HG02852 (cell line): ENCODE results near the gene TTYH2.

Experiments
- ATAC-seq: cut with Tn5 transposase; IDR thresholded peaks from one replicate; pipeline ENCODE4 v1.9.1; 2021; ENCODE audit warnings: mild to moderate bottlenecking, moderate library complexity; ENCODE audit not compliant: unreplicated experiment

TTYH2 gene

DNA sequence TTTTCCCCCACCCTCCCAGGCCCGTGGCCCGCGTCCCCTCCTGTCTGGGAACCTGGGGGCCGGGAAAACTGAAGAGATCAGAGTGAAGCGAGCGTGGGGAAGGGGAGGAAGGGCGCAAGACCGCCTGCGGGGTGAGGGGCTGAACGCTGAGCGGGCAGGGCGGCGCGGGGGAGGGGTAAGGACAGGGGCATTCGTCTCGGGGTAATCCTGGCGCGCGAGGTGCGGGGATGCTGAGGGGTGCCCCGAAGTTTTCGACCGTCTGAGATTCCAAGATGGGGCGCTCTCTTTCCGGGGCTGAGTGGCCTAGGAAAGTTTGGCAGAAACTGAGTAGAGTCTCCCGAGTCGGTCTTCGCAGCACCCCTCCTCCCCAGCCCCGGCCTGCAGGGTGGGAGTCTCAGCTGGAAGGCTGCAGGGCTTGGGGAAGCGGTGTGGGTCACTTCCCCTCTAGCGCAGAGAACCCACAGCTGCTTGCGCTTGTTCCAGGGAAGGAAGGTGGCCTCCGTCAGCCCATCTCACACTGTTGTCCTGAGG, 555 bp downstream of the TTYH2 start:
- no peak for ATAC-seq

DNA sequence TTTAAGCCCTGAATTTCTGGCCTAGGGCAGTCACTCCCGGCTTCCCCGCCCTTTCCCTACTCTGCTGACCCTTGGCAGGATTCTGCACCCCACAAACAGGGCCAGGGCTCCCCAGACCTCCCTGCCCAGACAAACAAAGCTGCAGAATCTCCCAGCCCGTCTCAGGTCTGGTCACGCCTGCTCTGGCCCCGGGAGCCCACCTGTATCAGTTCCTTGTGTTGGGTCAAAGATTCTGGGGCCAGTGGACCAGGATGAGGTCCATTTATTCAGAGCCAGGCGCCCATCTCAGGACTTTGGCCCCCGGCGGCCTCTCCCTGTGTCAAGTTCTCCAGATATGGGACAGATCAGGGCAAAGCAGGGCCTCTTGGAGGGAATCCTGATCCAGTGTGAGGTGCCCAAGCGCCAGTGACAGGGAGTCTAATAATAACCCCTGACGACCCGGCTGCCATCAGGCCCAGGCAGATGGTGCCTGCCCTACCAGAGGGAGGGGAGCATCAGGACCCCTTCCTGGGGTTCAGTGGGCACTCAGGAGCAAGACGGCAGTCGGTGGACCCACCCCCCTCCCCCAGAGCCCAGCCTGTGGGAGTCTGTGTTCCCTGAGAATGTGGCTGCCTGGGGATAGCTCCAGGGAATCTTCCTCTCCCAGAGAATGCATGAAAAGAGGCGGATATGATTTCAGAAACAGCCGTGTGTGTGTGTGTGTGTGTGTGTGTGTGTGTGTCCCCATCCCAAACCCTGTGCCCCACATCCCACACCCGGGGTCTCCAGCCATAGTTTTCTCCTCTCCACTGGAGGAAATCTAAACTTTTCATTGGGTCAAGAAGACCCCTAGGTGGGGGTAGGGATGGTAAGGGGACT, 1.3 kb downstream of the TTYH2 start:
- no peak for ATAC-seq

DNA sequence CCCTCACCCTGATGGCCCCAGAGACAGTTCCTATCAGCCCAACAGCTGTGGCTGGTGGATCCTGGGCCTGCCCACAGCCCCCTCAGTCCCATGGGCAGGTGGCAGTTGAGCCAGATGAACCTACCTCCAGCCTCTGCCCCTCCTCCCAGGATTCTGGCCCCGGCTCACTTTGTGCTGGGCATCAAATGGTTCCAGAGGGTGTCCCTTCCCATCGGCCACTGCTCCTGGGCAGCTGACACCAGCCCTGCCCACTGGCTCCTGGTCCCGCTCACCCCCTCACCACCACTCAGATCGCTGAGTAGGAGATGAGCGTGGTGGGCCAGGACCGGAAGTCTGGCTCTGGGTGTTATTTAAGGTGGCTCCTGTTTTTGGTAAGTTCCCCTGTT, 2.0 kb downstream of the TTYH2 start:
- no peak for ATAC-seq

DNA sequence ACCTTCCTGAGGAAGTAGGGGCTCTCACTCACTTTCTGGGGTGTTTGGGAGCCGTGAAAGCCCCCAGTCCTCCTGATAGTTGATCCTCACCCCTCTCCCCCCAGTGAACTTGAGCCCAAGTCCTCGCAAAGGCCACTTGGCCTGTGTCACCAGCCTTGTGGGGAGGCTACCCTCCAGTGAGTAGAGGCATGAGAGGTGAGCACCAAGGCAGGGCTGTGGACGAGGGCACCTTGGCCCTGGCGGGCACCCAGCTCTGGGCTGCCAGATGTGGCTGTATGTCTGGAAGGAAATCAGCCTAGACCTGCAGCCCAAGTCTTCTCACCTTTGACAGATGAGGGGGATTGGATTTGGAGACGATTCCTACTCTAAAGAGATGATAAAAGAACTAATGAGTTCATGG, 3.1 kb downstream of the TTYH2 start:
- ATAC-seq, result no peak

DNA sequence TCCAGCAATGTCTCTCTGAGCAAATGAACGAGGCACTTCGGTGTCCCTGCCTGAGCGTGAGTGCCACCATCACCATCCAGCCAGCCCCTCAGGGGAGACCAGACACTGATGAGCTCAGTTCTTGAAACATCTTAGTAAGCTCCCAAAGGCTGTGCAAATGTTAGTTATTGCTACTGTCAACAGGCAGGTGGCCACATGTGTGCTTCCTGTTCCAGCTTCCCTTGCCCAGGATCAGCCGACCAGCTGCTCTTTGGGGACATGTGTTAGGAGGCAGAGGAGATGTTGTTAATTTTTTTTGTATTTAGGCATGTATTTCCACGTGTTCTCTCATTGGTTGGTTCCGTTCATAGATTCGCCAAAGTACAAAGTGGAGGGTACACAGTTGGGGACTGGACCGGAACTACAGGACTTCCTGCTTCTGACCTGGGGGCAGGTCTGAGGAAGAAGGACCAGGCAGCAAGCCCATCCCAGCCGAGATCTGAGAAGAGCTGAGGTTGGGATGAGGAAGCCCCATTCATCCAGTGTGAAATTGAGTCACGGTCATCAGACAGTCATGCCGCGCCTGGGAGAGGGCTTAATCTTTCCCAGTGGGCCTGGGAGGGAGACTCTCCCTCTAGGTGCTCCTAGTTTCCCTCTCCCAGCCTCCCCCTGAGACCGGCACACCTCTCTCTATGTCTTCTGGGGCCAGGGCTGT, 3.8 kb downstream of the TTYH2 start:
- no peak for ATAC-seq

DNA sequence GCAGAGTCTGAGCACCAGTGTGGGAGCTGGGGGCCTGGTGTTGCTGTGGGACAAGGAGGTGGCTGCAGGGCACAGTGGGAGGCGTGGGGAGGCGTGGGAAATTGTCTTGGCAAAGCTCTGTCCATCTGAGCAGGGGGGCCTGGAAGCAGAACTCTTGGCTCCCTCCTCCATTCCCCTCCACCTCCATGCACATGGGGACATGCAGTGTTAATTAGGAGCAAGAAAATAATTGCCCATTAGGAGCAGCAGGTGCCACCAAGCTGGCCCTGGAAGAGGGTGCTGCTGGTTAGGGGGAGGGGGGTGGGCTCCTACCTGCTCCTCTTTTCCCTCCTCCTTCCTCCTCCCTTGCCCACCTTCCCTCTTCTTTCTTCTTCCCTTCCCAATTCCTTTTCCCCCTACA, 4.5 kb downstream of the TTYH2 start:
- ATAC-seq, result no peak

DNA sequence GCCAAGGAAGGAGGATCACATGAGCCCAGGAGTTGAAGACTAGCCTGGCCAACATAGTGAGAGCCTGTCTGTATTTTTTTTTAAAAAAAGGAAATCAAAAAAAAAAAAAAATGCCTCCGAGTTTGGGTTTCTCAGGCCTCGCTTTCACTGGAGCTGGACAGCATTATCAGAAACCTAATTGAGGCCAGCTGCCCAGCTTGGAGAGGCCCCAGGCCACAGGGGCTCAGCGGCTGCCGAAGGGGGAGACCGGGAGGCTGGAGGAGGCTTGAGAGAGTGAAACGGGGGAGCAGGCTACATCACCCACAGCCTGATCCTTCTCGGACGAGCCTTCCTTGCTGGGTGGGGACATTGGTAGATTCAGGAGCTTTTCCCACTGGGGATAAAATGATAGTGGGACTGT, 5.1 kb downstream of the TTYH2 start:
- no peak for ATAC-seq

DNA sequence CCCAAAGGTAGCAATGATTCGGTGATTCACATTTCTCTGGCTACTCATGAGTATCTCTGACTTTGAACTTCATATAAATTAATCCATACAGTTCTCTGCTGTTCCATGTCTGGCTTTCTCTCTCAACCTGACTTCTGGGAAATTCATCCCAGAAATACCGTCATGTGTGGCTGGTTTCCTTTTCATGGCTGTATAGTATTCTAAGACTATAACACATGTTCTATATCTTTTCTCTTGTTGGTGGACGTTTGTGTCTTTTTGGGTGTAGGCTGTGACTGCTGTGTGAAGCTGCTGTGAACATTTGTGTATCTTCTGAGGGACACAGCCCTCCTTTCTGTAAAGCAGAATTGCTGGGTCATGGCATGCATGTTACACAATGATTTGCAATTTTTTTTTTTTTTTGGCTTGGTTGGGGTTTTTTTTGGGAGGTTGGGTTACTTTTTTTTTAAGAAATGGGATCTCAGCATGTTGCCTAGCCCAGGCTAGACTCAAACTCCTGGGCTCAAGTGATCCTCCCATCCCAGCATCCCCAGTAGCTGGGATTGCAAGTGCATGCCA, 6.3 kb downstream of the TTYH2 start:
- ATAC-seq, result no peak

DNA sequence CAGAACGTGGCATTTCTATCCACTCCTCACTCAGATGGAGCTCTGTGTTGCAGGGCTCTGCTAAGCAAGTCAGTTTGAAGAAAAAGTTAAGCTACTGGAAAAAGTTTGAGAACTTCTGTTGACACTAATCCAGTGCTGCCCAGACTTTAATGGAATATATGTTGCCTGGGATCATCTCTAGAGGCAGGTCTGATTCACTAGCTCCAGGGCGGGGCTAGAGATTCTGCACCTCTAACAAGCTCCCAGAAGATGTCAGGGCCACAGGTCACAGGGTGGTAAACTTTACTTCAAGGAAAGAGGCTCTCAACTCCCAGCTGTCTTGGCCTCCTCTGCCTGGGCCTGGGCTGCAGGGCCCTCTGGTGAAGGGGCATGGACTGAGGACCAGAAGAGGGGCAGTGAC, 6.8 kb downstream of the TTYH2 start:
- no peak for ATAC-seq

DNA sequence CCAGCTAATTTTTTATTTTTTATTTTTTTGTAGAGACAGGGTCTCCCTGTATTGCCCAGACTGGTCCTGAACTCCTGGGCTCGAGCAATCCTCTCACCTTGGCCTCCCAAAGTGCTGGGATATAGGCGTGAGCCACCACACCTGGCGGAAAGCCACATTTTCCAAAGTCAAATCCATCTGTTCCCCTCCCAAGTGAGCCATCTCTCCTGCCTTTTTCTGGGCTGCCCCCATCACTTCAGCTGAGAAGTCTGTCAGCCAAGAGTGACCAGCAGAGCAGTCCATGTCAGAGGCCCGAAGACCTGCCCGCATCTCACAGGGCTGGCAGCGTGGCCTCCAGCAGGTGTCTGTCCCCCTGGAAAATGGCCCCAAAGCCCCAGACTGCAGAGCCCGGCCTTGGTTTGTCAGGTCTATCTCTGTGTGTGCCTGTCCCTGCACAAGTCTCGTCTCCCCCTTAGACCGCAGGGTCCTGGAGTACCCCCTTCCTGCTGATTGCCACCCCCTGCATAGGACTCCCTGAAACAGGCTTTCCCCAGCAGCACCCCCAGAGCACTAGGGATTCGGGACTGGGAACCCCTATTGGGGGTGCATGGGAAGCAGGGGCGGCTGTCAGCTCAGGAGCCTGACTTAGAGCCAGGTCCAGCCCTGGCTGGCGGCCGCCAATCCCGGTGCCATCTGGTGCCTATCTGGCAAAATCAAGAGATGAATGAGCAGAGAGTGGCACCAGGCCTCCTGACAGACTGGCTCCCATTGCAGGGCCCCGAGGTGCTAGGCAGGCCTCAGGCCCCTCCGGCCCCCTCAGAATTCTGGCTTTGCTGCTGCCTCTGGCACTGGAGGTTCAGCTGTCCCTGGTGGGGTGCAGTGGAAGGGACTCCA, 7.8 kb downstream of the TTYH2 start:
- no peak for ATAC-seq

DNA sequence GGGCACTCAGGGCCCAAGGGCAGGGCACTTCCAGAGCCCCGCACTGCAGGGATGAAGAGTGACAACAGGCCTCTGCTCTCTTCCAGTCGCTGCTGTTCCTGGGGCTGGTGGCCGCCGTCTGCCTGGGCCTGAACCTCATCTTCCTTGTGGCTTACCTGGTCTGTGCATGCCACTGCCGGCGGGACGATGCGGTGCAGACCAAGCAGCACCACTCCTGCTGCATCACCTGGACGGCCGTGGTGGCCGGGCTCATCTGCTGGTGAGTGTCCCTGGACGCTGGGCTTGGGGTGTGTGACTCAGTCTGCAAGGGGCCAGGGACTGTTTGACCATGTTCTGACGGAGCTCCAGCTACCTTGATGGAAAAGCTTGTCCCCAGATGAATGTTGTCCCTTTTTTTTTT, 9.0 kb downstream of the TTYH2 start:
- ATAC-seq, result no peak

DNA sequence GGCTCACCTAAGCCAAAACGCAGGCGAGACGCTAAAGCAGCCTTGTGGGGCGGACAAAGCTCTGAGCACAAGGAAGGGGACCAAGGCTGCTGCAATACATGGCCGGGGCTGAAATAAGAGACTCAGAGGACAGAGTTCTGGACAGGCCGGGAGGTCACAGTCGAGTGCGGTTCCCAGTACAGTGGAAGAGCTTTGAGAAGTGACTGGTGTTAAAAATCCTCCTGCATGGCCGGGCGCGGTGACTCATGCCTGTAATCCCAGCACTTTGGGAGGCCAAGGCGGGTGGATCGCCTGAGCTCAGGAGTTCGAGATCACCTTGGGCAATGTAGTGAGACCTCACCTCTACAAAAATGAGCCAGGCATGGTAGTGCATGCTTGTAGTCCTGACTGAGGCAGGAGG, 10.5 kb downstream of the TTYH2 start:
- ATAC-seq, result no peak

DNA sequence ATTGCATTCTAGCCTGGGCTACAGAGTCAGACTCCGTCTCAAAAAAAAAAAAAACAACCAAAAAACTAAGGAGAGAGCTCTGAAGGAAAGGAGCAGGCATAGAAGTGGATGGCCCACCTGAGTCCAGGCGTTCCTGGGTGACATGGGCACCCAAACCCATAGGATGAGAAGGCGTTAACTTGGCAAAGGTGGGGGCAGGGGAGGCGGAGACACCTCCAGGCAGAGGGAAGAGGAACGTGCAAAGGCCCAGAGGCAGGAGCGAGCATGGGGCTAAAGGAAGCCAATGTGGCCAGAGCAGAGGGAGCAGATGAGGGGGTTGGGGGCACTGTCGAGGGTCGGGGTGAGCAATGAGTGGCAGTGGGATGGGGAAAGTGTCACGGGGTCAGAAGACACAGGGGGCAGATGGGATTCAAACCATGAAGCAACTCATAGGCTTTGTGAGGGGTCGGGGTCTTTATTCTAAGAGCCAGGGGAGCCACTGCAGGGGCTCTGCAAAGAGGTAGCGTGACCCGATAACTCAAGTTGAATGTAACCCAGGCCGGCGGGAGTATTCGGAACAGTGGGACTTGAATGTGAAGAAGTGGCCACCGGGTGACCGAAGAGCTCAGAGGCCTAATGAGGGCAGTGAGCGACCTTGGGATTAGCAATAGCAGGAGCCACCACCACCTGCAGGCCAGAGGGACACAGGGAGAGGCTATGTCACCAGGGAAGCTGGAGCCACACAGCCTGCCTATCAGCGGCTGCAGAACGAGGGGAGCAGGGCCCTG, 11.8 kb downstream of the TTYH2 start:
- ATAC-seq, result no peak

DNA sequence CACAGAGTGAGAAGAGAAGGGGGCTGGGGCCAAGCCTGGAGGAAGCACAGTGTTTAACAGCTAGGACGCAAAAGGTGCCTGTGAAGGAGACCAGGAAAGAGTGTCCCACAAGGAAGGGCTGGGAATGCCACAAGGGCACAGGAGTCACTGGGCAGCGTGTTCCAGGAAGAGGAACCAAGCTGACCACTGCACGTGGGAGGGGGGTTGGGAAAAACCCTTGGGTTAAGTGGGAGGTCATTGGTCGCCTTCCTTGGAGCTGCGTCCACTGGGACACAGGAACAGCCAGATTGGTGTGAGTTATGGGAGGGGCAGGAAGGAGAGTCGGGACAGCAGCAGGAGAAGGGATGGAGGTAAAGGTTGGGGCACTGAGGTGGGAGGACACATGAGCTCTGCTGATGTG, 12.9 kb downstream of the TTYH2 start:
- no peak for ATAC-seq

DNA sequence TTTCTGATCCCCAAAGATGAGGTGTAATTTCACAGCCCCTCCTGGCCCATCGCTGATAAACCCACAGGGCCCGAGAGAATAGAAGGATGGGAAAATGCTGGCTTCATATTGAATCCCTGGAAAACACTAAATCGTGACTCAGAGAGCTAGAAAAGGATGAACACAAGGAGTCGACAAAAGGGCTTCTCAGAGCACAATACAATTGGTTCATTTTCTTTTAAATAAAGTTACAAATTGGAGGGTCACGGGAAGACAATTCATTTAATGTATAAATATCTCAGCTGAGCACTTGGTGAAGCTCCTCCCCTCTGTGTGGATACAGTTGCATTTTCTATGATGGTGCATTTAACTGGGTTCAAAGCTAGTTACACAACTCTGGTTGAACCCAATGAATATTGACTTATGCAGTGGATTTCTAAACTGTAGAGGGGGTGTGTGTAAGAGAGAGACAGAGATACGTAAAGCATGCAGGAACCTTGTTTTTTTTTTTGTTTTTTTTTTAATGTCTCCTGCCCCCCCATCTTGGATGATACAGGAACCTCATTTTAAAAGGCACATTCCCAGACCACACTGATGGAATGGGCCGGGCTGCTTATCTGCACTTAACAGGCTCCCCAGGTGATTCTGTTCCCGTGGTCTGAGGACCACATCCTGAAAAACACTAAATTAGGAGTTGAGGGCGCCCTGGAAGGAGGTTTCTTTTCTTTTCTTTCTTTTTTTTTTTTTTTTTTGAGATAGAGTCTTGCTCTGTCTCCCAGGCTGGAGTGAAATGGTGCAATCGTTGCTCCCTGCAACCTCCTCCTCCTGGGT, 14.1 kb downstream of the TTYH2 start:
- ATAC-seq, result no peak

DNA sequence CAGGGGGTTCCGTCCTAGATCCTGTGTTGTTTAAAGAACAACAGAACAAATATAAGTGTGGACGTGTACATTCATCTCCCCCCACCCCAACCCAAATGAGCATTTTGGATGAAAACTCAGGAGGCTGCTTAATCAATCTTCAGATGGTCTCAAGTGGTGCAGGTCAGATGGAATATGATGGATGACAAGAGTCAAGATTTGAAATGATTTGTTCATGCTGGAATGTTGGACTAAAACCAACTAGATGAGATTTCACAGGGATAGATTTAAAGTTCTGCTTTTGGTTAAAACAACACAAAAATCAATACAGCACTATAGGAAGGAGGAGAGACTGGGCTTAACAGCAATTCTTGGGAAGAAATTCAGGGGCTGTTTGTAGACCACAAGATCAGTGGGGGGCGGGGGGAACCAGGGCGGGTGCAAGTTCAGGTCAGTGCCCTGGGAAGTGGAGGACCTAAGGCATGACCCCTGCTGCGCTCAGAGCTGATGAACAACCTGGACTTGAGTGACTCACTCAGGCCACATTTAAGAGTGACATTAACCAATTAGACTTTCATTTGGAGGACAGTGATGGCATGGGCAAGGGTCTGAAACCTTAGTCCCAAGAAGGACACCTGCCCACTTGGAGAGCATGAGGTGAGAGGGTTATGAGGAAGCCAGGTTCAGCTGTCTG, 15.1 kb downstream of the TTYH2 start:
- ATAC-seq, result no peak

DNA sequence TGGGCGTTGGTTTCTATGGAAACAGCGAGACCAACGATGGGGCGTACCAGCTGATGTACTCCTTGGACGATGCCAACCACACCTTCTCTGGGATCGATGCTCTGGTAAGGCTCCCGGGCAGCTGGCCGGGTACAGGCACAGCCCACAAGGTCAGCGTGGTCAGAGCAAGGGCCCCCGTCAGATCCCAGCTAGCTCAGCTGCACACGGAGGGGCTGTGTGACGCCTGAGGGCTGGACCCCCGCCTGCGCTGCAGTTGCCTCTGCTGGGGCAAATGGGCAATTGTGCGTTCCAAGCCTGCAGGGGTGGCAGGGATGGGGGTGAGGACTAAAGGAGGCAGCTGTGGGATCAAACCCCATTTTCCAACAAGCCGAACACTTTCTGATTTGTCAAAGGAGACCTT, 17.5 kb downstream of the TTYH2 start:
- ATAC-seq, result no peak

DNA sequence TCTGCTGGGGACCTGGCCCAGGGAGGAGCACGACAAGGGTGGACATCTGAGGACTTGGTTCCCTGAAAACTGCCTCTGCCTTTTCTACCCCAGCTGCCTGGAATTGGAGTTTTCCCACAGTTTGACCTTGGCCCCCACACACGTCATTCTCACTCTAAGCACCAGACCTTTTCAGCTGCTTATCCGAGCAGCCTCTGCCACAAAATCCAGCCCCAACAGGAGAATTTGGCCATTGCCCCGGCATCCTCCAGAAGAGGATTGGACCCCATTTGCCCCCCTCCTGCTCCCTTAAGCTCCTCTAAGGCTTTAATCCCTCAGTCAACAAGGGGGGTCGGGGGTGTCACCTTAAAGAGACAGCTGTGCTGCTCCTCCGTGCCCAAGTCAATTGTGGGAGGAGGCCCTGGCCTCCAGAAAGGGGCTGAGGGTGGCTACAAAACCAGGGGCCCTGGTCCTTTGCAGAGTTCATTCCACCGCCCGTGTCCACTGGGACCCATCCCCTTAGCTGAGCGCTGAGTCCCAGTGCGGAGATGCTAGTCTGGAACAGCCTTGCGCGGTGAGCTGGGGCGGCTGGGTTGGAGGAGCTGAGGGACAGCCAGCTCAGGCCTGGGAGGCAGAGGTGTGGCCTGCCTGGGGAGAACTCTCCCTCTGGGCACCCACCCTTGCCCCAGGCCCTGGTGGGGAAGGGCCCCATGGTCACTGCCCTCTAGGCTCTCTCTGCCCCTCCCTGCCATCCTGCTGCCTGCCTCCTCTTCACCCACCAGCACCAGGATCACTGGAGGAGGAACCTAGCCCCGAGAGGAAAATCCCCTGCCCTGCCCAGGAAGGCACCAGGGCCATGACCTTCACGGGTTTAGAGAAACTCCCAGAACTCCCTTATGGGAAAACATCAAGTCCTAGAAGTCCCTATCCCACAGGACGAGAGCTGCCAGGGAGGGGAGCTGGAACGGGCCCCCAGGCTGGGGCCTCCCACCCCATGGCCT, 18.8 kb downstream of the TTYH2 start:
- no peak for ATAC-seq
